Measurements from ENCODE around the gene LRRC43.
A peak's percentile ranks its signal among the peaks of the same experiment; 100 is the strongest.
"Not testable (repeated sequence)": the region's sequence is repeated elsewhere in the genome, so short reads cannot be mapped to it uniquely, and the experiment has no call there.

The LRRC43 gene

GRCh38 chr12:122194804-122195203 is 11.9 kb downstream of the LRRC43 start:
- DNase-seq (ENCODE audit: low read depth in 3 of 3) = no peak

- DNase-seq (ENCODE audit: low read depth in 3 of 3) = no peak
These were observed 12.5 kb downstream of the LRRC43 start for GRCh38 chr12:122195405-122195804.

- DNase-seq (ENCODE audit: low read depth in 3 of 3) = no peak
These were observed 14.7 kb downstream of the LRRC43 start for GRCh38 chr12:122197612-122197966.

- no peak for DNase-seq (ENCODE audit: low read depth in 3 of 3)
These were observed 16.8 kb downstream of the LRRC43 start for GRCh38 chr12:122199484-122200355.

GRCh38 chr12:122200541-122201175 is 17.7 kb downstream of the LRRC43 start:
- DNase-seq (ENCODE audit: low read depth in 3 of 3) = no peak

GRCh38 chr12:122201381-122201780 is 18.5 kb downstream of the LRRC43 start:
- no peak for DNase-seq (ENCODE audit: low read depth in 3 of 3)

GRCh38 chr12:122202017-122202416 is 19.1 kb downstream of the LRRC43 start:
- DNase-seq (ENCODE audit: low read depth in 3 of 3) = no peak

GRCh38 chr12:122202811-122203210 is 19.9 kb downstream of the LRRC43 start:
- DNase-seq (ENCODE audit: low read depth in 3 of 3) = not testable (repeated sequence)

- peak; percentile 54 to 75 (median 68) for DNase-seq (ENCODE audit: low read depth in 3 of 3)
These were observed 20.6 kb downstream of the LRRC43 start, which contains the start of gene B3GNT4 for GRCh38 chr12:122203301-122204166. B3GNT4 (plus strand) TSS chr12:122203709; CDS start chr12:122204619, 910 bp downstream.

GRCh38 chr12:122204167-122205052 is 21.5 kb downstream of the LRRC43 start:
- no peak for DNase-seq (ENCODE audit: low read depth in 3 of 3)

- no peak for DNase-seq (ENCODE audit: low read depth in 3 of 3)
These were observed 22.4 kb downstream of the LRRC43 start for GRCh38 chr12:122205053-122205925.

GRCh38 chr12:122206111-122206881 is 23.4 kb downstream of the LRRC43 start:
- DNase-seq (ENCODE audit: low read depth in 3 of 3) = no peak

- no peak for DNase-seq (ENCODE audit: low read depth in 3 of 3)
These were observed 24.1 kb downstream of the LRRC43 start for GRCh38 chr12:122206976-122207375.

- no peak for DNase-seq (ENCODE audit: low read depth in 3 of 3)
These were observed 24.5 kb downstream of the LRRC43 start for GRCh38 chr12:122207391-122207790.

- DNase-seq (ENCODE audit: low read depth in 3 of 3) = no peak
These were observed 25.3 kb downstream of the LRRC43 start for GRCh38 chr12:122208073-122208820.

GRCh38 chr12:122215771-122216170 is 32.8 kb downstream of the LRRC43 start:
- no peak for DNase-seq (ENCODE audit: low read depth in 3 of 3)

GRCh38 chr12:122216445-122216844 is 33.5 kb downstream of the LRRC43 start:
- no peak for DNase-seq (ENCODE audit: low read depth in 3 of 3)

- peak; percentile 99 to 100 (median 100) for DNase-seq (ENCODE audit: low read depth in 3 of 3)
These were observed 42.9 kb downstream of the LRRC43 start, which contains the start of gene DIABLO for GRCh38 chr12:122225683-122226365. DIABLO (minus strand) TSS chr12:122226052; CDS start chr12:122226014, 38 bp downstream.
